ENCODE measurements around the gene TMC8.

Gene TMC8

DNA sequence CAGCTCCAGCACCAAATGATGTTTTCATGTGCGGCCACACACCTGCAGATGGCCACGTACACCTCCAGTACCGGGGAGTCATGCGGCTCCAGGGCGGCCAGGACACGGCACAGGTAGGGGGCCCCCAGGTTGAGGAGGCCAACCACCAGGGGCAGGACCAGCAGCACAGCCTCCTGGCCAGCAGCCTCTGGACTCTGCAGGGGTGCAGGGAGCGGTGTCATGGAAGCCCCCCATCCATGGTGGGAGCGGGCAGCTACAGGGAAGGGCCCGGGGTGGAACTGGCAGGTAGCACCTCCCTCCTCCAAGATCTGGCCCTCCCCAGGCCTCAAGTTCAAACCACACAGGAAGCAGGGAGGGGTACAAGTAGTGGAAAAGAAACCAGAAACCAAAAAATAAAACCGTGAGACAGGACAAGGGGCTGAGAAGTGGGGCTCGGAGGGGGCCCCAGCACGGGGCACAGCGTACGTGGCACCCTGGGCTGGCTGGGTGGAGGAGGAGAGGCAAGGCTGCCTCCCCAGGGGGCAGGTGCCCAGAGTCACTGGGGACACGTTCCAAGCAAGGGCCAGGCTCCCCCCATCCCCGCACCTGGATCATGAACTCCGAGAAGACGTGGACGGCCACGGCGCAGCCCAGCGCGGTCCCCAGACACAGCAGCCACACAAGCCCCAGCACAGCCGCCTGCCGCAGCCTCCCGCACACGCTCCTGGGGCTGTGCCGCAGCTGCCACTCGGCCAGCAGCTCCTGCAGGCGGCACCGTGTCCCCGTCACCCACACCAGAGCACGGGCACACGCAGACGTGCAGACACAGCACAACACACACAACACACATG is 9.4 kb upstream of the TMC8 start:
- DNase-seq (ENCODE audit: extremely low read depth, low read depth) = no peak
- TF ChIP-seq, protein P1, sequence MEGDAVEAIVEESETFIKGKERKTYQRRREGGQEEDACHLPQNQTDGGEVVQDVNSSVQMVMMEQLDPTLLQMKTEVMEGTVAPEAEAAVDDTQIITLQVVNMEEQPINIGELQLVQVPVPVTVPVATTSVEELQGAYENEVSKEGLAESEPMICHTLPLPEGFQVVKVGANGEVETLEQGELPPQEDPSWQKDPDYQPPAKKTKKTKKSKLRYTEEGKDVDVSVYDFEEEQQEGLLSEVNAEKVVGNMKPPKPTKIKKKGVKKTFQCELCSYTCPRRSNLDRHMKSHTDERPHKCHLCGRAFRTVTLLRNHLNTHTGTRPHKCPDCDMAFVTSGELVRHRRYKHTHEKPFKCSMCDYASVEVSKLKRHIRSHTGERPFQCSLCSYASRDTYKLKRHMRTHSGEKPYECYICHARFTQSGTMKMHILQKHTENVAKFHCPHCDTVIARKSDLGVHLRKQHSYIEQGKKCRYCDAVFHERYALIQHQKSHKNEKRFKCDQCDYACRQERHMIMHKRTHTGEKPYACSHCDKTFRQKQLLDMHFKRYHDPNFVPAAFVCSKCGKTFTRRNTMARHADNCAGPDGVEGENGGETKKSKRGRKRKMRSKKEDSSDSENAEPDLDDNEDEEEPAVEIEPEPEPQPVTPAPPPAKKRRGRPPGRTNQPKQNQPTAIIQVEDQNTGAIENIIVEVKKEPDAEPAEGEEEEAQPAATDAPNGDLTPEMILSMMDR (IDR thresholded peaks at IDR 0.05; ENCODE audit: low read depth, low read length) = no peak

DNA sequence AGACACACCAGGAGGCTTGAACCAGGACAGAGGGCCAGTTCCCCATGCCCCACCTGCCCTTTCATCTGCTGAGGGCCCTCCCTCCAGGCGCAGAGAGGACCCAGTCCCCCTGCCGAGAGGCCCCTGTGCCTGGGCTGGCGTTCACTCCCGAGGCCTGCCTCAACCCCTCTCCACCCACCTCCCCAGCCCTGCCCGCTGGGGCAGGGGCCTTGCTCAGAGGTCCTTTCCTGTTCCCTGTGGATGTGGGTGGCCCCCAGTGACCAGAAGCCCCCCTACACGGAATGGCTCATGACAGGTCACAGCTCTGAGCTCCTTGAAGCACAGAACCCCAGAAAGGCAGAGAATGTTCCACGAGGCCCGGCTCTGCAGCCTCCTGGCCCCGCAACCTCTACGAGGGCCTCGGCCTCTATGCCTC is 8.8 kb upstream of the TMC8 start:
- no peak for DNase-seq (ENCODE audit: extremely low read depth, low read depth)
- TF ChIP-seq, protein P1 (IDR thresholded peaks at IDR 0.05; ENCODE audit: low read depth, low read length) = no peak

DNA sequence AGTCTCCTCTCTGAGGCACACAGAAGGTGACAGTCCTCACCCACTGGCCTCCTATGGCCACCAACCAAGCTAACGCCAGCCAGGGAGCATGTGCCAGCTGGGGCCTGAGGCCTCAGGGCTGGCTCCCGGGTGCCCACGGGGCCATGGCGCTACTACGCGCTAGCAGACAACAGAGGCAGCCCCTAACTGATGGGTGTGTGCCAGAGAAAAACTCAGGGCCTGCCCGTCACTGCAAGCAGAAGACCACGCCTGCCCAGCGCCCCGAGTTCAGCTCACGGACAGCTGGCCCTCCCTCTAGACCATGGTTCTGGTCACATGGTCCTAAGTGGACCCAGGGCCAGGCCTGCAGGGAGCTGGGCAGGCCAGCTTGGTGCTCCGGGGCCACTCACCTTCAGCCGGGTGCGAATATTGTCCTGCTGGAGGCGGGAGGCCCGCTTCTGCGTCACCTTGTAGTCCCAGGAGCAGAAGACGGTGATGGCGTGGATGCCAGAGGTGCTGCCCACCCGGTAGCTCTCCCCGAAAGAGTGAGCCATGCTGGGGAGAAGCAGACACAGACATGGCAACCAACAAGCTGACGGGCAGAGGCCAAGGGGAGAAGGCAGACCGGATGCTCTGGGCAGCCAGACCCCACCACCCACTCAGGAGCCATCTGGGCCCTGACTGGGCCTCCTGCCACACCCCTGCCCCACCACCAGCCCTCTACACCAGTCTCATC is 8.2 kb upstream of the TMC8 start:
- TF ChIP-seq, protein P1 (IDR thresholded peaks at IDR 0.05; ENCODE audit: low read depth, low read length) = no peak
- DNase-seq (ENCODE audit: extremely low read depth, low read depth) = no peak

DNA sequence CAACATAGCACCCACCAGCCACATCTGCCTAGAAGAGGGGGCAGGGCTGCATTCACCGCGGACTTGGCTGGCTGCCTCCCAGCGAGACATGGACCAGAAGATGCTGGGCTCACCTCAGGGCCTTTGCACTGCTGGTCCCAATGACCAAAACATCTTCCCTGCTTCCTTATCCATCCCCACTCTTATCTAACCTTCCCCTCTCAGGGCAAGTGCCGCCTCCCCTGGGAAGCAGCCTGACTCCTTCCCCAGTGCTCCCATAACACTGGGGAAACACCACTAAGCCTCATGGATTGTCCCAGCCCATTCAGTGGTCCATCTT is 7.7 kb upstream of the TMC8 start:
- TF ChIP-seq, protein P1 (IDR thresholded peaks at IDR 0.05; ENCODE audit: low read depth, low read length) = no peak
- DNase-seq (ENCODE audit: extremely low read depth, low read depth) = no peak

DNA sequence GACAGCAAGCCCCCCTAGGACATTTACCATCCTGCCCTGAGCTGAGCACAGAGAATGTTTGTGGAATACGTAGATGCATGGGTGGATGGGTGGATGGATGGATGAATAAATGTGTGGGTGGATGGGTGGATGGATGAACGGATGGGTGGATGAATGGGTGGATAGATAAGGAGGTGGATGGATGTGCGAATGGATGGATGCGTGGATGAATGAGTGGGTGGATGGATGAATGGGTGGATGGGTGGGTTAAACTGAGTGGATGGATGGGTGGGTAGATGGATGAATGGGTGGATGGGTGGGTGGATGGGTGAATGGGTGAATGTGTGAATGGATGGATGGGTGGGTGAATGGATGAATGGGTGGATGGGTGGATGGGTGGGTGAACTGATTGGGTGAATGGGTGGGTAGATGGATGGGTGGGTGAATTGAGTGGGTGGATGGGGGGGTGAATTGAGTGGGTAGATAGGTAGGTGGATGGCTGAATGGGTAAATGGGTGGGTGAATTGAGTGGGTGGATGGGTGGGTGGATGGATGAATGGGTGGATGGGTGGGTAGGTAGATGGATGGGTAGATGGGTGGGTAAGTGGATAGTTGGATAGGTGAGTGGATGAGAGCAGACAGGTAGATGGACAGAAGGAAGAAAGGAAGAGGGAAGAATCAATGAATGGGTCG is 7.2 kb upstream of the TMC8 start:
- TF ChIP-seq, protein P1 (IDR thresholded peaks at IDR 0.05; ENCODE audit: low read depth, low read length) = no peak
- no peak for DNase-seq (ENCODE audit: extremely low read depth, low read depth)

DNA sequence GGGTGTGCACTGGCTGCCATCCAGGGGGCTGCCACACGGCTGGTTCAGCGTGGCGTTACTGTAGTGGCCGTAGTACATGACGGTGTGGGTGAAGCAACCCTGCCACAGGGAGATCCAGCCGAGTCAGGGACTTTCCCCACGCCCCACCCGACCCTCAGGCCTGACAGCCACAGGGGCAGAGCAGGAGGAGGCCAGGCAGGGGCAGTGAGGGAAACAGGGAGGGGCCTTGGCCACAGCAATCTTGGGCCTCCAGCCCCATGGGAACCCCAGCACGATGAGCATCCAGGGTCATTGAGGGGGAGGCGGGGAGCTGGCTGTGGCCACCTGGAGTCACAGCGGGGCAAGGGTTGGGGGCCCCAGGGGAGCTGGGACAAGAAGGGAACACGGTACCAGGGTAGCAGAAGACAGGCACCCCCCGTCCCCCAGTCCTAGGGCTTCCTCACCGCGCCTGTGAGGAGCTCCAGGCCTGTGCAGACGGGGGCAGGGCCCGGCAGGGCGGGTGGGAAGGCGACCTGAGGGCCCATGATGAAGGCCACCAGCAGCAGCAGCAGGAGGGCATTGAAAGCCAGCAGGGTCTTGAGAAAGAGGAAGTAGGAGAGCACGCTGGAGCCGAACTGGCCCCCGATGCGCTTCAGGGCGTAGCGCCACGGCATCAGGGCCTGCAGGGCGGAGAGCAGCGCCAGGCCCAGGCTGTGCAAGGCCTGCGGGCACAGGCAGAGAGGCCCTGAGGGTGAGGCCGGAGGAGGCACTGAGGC is 6.3 kb upstream of the TMC8 start:
- TF ChIP-seq, protein P1 (IDR thresholded peaks at IDR 0.05; ENCODE audit: low read depth, low read length) = no peak
- DNase-seq (ENCODE audit: extremely low read depth, low read depth) = no peak

All from AG09319 (cell line).